CD4-positive, alpha-beta T cell treated with Interleukin-6 at 100 ng/mL for 8 hours (primary cell): ENCODE data around the gene ZBTB5.
A peak's percentile ranks its signal among the peaks of the same experiment; 100 is the strongest.
"Not testable (repeated sequence)": the region's sequence is repeated elsewhere in the genome, so short reads cannot be mapped to it uniquely, and the experiment has no call there.

Experiments
- DNase-seq: peaks from one replicate; pipeline ENCODE4 v3.0.0-alpha.2; 2020; ENCODE audit warnings: mixed read lengths, low spot score

The ZBTB5 gene

GRCh38 chr9:37486616-37487548 is 21.6 kb upstream of the ZBTB5 start:
- no peak for DNase-seq

GRCh38 chr9:37486256-37486615 is 21.0 kb upstream of the ZBTB5 start:
- DNase-seq: no peak

DNA sequence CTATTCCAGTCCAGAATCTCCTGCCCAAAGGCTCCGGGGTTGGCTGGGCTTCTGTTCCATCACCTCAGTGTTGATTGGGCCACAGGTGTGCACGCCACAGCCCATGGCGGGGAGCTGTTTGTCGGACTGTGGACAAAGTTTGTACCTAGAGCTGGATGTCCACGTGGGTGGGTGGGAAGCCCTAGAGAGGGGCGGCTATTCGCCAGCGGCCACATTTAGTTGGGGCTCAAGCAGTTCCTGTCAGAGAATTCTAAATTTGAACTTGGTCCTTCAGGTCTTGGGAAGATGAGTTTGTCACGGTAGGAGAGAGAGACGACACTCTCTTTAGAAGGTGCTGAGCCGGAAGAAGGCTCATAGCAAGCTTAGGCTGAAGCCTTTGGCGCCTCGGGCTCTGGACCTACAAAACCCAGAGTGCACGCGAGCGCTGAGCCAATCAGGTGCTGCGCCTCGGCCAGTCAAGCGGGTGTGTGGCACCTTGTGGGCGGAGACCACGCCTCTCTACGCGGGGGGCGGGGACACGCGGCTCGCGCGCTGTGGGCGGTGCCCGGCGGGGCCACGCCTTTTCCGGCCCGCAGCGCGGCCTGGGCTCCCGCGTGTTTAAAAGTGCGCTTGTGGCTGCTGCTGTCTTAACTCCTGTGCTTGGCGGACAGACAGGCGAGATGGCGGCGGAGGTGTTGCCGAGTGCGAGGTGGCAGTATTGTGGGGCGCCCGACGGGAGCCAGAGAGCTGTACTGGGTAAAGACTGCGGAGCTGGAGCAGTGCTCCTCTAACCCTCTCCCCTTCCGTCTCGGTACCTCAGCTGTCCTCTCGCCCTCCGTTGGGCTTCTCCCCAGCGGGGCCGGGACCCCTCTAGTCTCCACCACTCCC is 20.4 kb upstream of the ZBTB5 start, which contains the start of gene POLR1E:
Gene POLR1E (plus strand): TSS at position 560 of the 867 bp plus-strand sequence. CDS start 100 bp downstream, at position 660.
- peak; percentile 96 for DNase-seq

DNA sequence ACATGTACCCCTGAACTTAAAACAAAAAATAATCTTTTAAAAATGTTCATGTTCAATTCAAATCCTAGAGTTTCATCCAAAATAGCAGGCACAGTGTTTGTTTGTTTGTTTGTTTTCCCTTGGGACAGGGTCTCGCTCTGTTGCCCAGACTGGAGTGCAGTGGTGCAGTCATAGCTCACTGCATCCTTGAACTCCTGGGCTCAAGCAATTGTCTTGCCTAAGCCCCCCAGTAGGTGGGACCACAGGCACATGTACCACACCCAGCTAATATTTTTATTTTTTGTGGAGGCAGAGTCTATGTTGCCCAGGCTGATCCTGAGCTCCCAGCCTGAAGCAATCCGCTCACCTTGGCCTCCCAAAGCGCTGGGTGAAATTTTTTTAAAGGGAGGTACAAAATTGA is 15.5 kb upstream of the ZBTB5 start:
- DNase-seq: no peak

- not testable (repeated sequence) for DNase-seq
Observed at GRCh38 chr9:37477987-37478619, 12.9 kb upstream of the ZBTB5 start.

DNA sequence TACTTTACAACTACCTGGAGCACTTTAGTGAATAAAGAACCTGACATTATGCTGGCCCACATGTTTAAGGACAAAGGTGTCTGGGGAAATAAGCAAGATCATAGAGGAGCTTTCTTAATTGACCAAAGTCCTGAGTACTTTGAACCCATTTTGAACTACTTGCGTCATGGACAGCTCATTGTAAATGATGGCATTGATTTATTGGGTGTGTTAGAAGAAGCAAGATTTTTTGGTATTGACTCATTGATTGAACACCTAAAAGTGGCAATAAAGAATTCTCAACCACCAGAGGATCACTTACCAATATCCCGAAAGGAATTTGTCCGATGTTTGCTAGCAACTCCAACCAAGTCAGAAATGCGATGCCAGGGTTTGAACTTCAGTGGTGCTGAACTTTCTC is 12.2 kb upstream of the ZBTB5 start:
- DNase-seq: not testable (repeated sequence)

DNA sequence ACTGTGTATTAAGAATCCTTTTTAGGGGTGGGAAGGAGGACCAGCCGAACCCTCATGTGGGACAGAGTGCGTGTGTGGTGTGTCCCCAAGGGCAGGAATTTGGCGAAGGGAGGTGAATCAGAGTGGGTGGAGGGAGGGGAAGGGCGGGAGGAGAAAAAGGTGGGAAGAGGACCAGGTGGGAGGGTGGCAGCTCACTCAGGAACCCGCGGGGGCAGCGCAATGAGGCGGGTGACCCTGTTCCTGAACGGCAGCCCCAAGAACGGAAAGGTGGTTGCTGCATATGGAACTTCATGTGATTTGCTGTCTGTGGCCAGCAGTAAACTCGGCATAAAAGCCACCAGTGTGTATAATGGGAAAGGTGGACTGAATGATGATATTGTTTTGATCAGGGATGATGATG is 11.7 kb upstream of the ZBTB5 start:
- no peak for DNase-seq

- no peak for DNase-seq
Observed at GRCh38 chr9:37474438-37474837, 9.2 kb upstream of the ZBTB5 start.

DNA sequence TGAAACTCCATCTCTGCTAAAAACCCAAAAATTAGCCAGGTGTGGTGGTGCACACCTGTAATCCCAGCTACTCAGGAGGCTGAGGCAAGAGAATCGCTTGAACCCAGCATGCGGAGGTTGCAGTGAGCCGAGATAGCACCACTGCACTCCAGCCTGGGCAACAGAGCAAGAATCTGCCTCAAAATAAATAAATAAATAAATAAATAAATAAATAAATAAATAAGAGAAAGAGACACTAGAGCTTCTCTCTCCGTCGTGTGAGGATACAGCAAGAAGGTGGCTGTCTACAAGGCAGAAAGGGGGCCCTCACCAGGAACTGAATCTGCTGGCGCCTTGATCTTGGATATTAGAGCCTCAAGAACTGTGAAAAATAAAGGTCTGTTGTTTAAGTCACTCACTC is 8.7 kb upstream of the ZBTB5 start:
- DNase-seq: not testable (repeated sequence)

GRCh38 chr9:37471942-37472684 is 6.9 kb upstream of the ZBTB5 start:
- DNase-seq: no peak

DNA sequence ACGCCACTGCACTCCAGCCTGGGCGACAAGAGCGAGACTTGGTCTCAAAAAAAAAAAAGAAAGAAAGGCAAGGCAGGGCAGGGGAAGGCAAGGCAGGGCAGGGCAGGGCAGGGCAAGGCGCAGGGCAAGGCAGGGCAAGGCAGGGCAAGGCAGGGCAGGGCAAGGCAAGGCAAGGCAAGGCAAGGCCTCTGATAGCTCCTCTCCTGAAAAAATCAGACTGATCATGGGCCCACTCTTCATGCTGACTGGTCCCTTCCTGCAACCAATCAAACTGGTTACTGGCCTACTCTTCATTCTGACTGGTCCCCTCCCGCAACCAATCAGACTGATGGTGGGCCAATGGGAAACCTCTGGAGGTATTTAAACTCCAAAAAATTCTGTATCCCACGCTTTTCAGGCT is 3.4 kb upstream of the ZBTB5 start:
- no peak for DNase-seq

DNA sequence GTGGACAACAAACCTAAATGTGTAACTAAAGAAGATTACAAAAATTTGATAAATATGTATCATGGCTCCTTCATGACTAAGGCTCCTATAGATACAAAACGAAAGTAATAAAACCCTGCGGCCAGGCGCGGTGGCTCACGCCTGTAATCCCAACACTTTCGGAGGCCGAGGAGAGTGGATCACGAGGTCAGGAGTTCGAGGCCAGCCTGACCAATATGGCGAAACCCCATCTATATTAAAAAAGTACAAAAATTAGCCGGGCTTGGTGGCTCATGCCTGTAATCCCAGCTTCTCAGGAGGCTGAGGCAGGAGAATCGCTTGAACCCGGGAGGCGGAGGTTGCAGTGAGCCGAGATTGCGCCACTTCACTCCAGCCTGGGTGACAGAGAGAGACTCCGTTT is 2.3 kb upstream of the ZBTB5 start:
- DNase-seq: not testable (repeated sequence)

DNA sequence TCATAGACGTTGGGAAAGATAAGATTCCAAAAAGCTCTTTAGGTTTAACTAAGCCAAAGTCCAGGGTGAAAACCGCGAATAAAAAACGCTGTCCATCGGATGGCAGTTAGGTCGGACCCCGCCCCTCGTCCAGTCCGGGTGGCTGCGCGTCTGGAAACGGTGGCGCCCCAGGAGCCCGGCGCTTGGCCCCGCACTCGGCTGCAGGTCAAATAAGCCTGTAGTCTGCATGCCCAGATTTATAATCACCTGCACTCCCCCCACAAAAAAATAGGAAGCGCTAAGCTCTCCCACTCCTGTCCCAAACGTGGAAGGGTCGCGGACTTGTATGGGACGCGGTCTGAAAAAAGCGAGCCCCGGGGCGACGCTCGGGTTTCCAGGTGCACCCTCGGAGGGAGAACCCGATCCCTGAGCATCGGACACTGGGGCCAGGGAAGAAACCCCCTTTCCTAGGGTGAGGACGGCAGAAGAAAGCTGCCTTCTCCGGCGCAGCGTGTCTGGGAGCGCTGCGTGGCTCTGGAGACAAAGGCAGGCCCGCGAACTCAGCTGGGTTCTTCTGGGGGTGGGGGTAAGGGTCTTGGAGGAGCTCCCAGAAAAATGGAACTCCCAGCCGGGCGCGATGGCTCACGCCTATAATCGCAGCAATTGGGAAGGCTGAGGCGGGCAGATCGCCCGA is 923 bp upstream of the ZBTB5 start:
- DNase-seq: peak; percentile 2

DNA sequence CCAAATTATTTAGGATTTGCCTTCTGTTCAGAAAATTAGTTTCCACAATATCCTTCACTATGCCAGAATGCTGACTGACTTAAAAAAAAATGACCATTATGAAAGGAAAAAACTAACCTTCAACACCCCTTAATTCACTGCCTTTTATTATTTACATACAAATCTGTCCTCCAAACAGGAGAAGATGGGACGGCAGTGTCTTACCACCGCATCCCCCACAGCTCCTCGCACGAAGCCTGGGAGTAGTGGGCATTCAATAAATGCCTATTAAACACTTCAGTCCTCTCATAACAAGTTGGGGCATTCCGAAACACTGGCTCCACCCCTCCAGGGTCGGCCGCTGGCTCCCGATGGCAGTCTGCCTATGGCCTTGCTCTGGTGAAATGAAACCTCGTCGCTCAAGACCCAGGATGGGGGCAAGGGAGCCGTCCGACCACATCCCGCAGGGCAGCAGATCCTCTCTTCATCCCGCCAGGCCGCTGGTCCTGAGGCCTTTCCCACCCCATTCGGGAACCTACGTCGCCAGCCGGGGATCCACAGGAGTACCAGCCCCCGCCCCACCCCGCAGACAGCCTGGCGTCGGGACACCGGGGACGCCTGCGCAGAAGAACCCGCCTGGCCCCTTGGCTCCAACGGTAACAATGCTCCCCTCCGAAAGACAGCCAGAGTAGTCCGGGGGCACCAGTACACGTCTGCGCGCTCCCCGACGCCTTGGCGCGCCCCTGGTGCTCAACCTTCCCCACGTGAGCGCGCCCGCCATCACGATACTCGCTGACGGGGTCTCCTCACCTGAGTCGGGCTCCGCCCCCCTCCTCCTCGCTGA is 613 bp downstream of the ZBTB5 start:
- DNase-seq: peak; percentile 44

DNA sequence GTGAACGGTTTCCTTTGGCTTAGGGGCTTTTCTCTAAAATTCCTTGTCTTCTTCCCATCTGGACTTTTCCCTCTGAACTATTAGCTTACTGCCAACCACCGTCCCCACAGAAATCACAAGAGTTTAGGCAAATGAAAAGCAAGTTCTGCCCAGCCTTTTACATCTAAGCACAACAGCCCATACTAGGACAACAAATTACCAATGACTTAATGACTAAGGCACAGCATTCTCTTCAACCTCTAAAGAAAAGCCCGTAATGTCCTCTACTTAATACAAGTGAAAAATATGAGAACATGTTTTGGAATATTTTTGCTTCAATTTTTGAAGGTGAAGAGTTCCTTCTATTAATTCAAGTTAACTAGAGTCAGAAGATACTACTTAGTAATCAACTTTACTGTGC is 1.2 kb downstream of the ZBTB5 start:
- no peak for DNase-seq

DNA sequence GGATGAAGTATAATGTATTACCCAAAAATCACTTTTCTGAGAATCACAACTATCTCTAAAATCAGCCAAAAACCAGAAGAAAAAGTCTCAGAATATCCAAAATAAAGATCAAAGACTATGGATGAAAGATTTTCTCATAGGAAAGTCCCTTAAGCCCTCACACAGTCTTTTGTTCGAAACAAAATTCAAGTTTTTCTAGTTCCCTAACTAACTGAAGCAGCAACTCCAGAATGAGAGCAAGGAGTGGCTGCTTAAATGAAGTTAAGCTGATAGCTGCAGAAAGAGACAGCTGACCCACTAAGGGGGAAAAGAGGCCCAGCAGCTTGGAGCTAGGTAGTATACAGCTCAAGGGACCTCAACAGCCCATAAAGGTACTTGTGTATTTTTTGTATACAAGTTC is 8.4 kb downstream of the ZBTB5 start:
- no peak for DNase-seq

DNA sequence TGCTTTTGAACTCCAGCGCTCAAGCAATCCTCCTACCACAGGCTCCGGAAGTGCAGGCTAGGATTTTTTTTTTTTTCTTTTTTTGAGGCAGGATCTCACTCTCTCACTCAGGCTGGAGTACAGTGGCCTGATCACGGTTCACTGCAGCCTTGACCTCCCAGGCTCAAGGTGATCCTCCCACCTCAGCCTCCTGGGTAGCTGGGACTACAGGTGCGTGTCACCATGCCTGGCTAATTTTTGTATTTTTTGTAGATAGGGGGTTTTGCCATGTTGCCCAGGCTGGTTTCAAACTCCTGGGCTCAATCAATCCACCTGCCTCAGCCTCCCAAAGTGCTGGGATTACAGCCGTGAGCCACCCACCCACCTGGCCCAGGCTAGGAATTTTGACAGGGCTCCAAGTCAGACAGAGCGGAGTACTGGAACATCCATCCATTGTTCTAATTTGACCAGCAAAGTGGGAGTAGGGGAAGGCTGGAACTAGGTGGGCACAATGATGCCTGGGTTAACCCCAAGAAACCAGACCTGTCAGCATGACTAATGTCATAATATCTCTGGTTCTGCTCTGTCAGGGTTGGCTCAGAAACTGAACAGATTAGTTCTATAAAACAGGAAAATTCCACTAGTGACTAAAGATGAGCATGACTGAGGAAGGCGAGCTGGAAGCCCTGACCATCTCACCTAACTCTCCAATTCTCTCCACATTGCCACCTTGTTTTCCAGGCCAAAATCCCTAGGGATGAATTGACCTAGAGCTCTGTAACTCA is 9.2 kb downstream of the ZBTB5 start:
- no peak for DNase-seq

DNA sequence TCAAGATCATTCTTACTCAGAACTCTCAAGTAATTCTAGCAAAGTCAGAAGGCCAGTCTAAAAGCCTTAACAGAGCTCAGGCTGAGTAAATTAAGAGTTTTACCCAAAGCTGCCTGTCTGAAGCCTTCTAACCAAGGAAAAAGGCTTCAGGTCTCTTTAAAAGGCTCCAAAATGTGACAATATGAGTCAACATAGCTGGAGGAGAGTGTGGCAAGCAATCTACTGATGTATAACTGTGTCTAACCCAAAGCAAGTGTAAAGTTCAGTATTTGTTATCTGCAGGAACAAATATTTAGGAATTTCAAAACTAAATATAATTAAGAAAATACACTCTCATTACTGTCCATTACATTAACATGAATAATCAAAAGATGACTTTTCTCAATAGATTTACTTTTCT is 11.0 kb downstream of the ZBTB5 start:
- DNase-seq: no peak

DNA sequence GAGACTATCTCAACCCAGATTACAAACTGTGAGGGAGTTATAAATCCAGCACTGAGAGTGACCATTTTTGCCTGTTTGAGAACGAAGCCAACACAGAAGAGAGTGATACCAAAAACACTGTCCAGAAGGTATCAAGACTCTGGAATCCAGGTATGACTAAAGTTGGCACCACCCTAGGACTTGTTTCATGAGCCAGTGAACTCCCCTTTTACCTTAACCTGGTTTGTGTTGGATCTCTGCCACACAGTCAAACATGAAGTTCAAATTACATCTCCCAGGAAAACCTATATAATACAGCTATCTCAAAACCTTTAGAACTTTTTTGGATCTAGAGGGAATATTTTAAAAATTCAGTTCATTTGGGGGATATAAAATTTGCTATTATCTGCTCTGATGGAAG is 11.4 kb downstream of the ZBTB5 start:
- DNase-seq: no peak

DNA sequence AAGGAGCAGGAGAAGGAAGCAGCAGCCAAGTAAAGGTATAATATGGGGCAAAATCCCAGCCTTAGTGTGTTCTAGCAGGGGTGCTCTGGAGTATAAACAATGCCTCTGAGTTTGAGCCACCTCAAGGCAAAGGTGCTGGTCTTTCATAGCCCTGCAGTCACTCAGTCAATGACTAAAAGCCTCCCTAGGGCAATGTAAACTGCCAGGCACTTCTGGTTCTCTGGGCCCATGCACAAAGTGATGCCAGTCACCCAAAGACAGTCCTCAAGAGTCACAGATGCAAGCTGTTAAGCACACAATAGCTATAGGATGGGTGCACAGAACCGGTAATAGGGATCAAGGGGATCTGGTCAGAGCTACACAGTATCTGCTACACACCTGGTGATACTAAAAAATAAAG is 12.6 kb downstream of the ZBTB5 start:
- DNase-seq: no peak
